Stimulated activated CD4-positive, alpha-beta T cell treated with anti-CD3 and anti-CD28 coated beads, Interleukin-15, amount 100 ng/mL, for 48 hours (primary cell): ENCODE data around the gene ZNF483.
"Not testable (repeated sequence)": the region's sequence is repeated elsewhere in the genome, so short reads cannot be mapped to it uniquely, and the experiment has no call there.

Source experiments
- DNase-seq, 2 donors: peaks; one replicate each; pipeline ENCODE4 v3.0.0-alpha.2; 2020; ENCODE audit warnings: low read depth in 2 of 2

The ZNF483 gene

DNA sequence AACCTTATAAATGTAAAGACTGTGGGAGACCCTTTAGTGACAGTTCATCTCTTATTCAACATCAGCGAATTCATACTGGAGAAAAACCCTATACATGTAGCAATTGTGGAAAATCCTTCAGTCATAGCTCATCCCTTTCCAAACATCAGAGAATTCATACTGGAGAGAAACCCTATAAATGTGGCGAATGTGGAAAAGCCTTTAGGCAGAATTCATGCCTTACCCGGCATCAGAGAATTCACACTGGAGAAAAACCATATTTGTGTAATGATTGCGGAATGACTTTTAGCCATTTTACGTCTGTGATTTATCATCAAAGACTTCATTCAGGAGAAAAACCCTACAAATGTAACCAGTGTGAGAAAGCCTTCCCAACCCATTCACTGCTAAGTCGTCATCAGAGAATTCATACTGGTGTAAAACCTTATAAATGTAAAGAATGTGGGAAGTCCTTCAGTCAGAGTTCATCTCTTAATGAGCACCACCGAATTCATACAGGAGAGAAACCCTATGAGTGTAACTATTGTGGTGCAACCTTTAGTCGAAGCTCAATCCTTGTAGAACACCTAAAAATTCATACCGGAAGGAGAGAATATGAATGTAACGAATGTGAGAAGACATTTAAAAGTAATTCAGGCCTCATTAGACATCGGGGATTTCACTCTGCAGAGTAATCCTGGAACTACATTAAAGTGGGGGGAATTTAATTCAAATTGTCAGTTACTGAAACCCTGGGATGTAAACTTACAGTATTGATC, 17.7 kb downstream of the ZNF483 start:
- no peak for DNase-seq

DNA sequence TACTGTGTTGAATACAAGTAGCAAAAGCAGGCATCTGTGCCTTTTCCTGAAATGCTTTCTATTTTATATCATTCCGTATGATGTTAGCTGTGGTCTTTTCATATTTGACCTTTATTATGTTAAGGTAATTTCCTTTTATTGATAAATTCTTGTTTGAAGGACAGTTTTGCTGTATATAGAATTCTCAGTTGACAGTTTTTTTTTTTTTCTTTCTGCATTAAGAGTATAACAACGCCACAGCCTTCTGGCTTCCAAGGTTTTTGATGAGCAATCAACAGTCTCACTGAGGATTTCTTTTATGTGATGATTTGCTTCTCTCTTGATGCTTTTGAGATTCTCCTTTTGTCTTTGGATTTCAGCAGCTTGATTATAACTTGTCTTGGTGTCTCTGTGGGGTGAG, 23.6 kb downstream of the ZNF483 start:
- no peak for DNase-seq

DNA sequence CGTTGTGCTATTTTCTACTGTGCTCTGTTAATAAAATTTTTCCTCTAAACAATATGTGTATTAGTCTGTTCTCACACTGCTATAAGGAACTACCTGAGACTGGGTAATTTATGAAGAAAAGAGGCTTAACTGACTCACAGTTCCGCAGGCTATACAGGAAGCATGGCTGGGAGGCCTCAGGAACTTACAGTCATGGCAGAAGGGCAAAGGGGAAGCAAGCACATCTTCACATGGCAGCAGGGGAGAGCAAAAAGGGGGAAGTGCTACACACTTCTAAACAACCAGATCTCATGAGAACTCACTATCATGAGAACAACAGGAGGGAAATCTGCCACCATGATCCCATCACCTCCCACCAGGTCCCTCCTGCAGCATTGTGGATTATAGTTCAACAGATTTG, 30.4 kb downstream of the ZNF483 start:
- DNase-seq, result not testable (repeated sequence)

DNA sequence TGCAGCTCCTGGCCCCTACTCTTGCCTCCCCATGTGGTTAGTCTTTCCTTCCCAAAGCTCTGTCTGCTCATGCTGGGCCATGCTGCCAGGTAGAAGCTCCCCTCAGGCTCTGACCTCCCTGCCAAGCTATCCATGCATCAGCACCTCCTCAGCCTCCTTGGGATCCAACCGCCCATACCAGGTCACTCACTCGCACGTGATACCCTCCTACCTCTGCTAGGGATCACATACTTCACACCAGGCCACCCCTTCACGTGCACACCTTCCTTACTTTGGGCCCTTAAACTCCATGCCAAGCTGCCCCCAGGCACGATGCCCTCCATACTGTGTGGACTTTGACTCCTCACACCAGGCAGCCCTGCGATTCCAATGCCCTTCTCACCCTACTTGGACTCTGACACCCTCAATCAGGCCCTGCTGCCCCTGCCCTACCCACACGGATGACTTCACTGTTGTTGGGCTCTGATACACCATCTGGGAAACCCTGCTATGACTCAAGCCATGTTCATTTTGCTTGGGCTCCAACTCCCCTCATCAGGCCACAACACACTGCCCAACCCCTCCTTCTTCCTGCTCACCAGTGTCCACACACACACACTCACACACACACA, 34.1 kb downstream of the ZNF483 start:
- no peak for DNase-seq

DNA sequence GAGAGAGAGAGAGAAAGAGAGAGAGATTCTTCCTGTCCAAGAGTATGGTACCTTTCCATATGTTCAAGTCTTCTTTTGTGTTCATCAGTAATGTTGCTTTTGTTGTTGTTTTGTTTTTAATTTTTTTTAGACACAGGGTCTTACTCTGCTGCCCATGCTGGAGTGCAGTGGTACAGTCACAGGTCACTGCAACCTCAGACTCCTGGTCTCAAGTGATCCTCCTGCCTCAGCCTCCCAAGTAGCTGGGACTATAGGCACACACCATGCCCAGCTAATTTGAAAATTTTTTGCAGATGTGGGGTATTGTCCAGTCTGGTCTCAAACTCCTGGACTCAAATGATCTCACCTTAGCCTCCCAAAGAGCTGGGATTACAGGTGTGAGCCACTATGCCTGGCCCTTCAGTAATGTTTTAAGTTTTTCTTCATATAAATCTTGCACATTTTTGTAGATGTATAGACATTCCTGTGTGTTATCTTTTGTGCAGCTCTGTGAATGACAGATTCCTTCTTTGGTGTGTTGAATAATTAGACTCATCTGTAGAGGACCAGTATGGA, 36.3 kb downstream of the ZNF483 start:
- DNase-seq, result no peak

DNA sequence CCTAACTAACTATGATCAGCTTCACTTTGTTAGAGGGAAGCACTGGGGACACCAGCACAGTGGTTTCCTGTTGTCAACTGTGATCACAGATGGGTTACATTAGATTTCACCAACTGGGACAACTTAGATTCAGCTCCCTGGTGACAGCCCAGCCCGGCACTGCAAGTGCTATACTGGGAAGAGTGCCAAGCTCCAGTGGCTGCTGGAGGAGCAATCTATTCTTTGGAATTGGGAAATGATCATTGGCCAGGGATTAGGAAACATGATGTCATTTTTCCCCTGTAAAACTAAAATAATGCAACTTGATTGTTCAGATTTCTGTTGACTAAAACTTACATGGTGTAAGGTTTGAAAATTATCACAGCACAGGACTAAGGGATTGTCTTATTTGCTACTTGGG, 41.3 kb downstream of the ZNF483 start:
- DNase-seq, result no peak

DNA sequence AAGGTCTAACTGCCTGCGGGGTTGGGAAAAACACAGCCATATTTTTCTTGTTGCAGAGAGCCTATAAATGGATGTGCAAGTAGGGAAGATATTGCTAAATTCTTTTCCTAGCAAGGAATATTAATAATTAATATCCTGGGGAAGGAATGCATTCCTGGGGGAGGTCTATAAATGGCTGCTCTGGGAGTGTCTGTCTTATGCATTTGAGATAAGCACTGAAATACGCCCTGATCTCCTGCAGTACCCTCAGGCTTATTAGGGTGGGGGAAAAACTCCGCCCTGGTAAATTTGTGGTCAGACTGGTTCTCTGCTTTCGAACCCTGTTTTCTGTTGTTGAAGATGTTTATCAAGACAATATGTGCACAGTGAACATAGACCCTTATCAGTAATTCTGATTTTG, 43.1 kb downstream of the ZNF483 start:
- not testable (repeated sequence) for DNase-seq

DNA sequence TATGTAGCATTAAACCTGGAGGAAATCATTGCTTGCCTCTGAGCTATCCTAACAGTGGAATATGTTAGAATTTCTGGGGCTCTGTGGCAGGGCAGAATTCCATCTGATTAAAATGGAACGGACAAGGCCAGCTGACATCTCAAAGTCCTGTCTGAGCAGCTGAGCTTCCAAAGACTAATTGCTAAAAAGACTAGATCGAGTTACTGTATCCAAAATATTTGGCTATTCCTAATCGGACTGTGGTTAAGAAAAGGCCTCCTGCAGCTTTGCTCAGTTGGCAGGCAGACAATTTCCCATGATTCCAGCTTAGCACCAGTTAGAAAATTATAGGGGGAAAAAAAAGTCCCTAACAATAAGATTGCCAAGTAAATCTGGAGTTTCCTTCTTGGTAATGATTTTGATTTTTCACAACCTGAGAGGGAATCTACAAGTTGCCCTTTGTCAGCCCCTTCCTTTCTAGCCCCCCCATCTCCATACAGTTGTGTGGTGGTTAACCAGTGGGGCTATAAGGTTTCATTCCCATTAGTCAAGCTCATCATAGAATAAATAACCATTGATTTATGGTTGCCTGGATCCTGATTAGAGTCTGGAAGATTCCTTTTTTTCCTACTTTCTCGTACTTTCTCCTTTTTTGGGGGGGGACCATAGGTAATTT, 48.1 kb downstream of the ZNF483 start:
- no peak for DNase-seq

DNA sequence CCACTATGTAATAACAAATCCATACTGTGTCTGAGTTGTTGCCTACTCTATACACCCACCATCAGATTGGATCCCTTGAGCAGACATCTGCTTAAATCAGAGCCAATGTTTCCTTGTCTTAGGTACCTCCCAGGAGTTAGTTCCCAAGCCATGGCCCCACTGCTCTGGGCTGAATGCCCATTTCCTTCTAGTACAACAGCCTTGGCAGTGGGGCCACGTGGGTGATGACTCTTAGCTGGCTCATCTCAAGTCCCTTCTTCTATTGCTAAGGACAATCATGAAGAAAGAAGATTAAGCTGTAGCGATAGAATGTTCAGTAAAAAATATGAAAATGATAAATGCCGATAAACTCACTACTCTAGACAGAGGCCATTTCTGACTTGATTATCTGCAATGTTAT, 57.9 kb downstream of the ZNF483 start:
- DNase-seq, result no peak

DNA sequence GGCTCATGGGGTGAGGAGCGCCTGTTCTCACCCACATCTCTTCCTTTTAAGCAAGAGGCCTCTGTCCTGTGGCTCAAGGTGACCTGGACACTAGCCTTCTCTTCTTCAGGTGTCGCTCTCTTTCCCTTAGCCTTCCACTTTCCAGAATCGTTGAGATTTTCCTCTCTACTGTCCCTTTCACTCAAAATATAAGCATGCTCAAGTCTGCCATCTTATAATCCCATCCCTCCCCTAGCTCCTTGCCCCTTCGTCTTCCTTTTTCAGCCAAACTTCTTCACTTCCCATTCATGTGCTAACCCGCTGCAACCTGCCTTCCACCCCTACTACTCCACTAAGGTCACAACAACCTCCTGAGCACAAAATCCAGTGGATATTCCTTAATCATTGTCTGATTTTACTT, 61.4 kb downstream of the ZNF483 start:
- no peak for DNase-seq

DNA sequence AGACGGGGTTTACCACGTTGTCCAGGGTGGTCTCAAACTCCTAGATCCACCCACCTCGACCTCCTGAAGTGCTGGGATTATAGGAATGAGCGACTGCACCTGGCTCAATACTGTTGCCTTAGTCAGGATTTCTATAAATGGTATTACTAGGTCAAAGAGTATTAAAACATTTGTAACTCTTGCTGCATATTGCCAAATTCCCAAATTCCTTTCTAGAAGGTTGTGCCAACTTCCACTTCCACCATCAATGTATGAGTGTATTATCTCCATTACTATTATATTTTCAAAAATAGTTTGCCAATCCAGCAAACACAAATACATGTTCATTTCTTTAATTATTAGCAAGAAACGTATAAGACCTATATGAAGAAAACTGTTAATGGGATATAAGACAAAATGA, 63.9 kb downstream of the ZNF483 start:
- DNase-seq, result no peak

DNA sequence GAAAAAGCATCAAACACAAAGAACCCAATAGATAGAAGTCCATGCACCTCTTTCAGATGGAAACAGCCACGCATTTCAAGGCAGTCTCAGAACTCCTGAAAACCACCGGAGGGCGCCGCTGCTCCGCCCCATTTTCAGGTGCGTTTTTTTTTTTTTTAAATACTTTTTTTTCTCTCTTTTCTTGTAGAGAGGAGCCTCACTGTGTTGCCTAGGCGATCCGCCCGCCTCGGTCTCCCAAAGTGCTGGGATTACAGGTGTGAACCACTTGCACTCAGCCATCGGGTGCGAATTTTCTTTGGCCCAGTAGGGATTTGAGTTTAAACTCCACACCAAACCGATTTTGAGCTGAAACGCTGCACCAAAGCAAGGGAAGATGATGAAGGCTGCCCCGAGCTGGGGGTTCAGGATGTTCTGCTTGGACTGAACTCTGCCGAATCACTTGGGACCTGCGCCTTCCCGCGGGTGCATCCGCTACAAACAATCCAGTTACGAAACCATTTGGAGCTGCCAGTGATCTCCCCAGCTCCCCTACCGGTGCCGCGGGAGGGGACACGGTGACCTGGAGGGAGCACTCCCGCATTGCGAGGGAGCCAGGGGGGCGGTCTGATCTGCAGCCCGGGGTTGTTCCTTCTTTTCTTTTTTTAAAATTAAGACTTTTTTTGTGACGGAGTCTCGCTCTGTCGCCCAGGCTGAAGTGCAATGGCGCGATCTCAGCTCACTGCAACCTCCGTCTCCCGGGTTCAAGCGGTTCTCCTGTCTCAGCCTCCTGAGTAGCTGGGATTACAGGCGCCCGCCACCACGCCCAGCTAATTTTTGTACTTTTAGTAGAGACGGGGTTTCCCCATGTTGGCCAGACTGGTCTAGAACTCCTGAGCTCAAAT, 73.1 kb downstream of the ZNF483 start:
- peak in 1 of 2 donors; percentile 34 for DNase-seq

DNA sequence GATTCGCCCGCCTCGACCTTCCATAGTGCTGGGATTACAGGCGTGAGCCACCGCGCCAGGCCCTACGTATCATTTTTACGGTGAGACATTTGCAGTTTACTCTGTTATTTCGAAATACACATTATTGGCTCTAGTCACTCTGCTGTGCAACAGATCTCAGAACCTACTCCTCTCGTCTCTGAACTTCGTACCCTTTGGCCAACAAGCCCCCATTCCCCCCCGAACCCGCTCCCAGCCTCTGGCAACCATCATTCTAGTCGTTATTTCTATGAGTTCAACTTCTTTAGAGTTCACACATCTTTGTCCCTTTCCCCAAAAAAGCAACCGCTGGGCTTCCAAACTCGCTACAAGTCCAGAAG, 73.7 kb downstream of the ZNF483 start:
- no peak for DNase-seq

DNA sequence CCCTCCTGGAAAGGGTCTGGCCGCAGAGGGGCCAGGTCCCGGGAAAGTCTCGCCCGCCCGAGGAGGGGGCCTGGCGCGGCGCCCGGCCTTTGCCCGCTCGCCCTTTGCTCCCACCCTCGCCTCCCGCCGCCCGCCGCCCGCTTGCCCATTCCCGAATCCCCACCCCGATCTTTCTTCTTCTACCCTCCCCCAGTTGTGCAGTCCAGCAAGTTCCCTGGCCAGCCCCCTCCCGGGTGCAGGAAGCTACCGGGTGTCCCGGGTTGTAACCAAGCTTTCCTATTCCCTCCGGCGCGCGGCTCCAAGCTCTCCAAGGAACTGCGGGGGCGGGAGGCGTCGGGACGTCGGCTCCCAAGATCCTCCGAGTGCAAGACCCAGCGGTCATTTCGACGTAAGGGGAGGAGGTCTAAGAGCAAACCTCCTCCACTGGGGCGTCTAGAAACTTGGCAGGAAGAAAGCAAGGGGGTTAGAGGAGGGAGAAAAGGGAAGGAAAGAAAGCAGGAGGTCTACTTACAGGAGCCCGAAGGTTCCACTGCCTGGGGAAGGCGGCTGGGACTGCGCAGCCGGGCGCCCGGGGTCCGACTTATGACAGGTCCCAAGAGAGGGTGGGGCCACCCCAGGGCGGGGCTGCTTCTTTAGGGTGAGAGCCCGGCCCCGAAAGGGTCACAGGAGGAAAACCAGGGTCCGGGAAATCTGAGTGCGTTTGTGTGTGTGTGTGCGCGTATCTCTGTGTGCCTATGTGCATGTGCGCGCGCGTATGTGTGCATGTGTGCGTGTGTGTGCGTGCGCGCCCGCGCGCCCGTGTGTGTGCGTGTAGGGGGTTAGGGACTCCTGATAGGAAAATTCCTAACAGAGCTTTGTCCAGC, 74.3 kb downstream of the ZNF483 start, which contains the start of gene PTGR1:
TSS of gene PTGR1 (minus strand) at position 556 of the 863 bp plus-strand sequence. CDS start 2,225 bp downstream, outside the sequence.
- no peak for DNase-seq

DNA sequence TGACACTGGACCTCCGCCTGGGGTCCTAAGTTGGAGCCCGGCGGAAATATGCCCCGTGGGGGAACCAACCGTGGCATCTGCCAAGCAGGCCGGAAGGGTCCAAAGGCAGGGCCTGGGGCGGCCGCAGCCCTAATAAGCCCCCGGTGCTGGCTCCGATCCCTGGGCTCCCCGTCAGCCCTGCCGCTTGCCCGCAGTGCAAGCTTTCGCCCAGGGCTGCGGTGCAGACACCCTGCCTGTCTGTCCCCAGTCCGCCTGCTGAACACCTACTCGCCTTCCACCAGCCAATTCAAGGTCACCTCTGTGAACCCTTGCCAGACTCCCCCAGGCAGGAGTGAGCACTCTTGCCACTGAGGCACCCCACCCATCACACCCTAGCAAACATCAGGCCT, 75.0 kb downstream of the ZNF483 start:
- DNase-seq, result no peak

DNA sequence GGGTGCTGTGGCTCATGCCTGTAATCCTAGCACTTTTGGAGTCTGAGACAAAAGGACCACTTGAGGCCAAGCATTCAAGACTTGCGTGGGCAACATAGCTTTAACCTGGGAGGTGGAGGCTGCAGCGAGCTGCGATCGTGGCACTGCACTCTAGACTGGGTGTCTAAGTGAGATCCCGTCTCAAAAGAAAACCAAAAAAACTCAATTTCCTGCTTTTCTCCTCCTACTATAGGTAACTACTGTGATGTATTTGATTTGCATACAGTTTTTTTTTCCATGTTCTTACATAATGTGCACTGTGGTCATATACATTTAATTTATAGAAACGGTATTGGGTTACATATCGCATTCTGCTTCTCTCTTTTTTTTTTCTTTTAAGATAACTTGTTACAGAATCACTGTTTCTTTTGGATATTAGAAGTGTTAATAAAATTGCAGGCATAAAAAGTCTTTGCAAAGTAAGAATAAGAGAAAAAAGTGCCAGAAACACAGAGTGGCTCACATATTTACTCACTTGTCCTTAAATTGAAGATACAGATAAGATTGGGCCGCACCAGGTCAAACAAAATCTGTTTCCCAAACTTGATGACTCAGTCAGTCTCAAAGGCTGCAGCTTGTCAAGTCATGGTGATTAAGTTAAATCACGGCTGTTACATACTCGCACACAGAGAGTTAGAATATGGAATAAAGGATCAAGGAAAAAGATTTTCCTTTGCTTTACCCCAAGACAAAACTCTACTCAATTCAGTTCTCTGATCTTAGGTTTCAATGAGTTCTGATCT, 76.4 kb downstream of the ZNF483 start:
- DNase-seq, result no peak

DNA sequence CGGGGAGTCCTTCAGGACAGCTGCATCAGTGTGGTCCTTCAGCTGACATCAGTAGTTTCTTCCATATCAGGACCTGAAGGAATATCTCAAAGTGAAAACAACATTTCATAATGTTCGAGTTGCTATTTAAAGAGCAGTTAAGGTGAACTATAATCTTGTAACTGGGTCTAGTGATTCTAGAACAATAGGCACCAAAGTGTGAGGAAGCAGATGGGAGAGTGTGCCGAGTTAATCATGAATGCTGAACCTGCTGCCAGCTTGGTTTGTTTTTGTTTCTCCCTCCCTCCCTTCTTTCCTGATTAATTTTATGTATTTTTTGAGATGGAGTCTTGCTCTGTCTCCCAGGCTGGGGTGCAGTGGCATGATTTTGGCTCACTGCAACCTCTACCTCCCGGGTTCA, 78.1 kb downstream of the ZNF483 start:
- no peak for DNase-seq

DNA sequence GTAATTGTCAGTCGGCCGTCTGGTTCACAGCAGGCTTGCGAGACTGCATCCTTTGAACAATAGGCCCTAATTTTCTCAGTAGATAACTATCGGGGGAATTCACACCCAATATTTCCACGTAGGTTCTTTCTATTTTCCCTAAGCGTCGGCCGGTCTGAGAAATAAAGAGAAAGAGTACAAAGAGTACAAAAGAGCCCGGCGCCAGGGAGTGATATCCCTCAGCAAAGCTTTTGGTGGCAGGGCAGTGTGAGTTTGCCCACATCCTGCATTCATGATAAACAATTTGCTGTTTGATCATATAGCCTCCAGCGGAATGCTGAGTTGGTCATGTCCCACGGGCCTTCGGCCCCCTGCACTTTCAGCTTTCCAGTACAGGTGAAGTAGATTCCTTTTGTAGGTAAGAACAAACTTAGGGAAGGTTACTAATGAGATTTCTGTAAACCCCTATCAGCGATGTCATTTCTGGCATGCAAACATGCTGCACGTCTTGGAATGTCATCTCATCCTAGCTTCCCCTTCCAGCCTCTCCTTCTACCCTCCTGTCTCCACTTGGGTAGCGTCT, 79.2 kb downstream of the ZNF483 start:
- DNase-seq, result no peak

DNA sequence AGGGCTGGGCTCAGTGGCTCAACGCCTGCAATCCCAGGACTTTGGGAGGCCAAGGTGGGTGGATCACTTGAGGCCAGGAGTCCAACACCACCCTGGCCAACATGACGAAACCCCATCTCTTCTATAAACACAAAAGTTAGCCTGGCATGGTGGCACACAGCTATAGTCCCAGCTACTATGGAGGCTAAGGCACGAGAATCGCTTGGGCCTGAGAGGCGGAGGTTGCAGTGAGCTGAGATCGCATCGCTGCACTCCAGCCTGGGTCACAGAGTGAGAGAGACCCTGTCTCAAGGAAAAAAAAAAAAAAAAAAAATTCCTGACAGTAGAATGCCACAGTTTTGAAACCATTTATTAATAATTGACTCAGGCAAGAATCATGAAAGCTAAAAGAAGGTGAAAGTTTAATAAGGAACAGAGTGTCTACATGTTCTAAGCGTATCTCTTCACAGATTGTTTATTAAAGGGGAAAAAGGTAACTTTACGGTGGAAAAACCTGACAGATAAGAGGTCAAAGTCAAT, 80.1 kb downstream of the ZNF483 start:
- DNase-seq, result no peak
